Liver (tissue), 9 donors: Measurements from ENCODE around the gene PEBP1. TPM values are rescaled to one million over a fixed set of nuclear protein-coding genes. Genes with fewer than 3 reads are reported as not detected.

Source experiments
- DNase-seq: peaks from one replicate; pipeline ENCODE4 v3.0.0-alpha.2; 2017; ENCODE audit warnings: low spot score
- H3K27ac ChIP-seq, 2 donors: one replicate each; pipeline ENCODE4 v1.7.0; 2013; ENCODE audit warnings: inconsistent platforms in 2 of 2, low read length in 2 of 2, control low read depth in 1 of 2, low read depth in 1 of 2, mild to moderate bottlenecking in 1 of 2
- H3K27me3 ChIP-seq, 4 donors: one replicate each; pipeline versions ENCODE4 v1.6.1 to v1.7.0; 2013; ENCODE audit warnings: low read length in 3 of 4, inconsistent platforms in 1 of 4, mild to moderate bottlenecking in 1 of 4, moderate library complexity in 1 of 4; ENCODE audit not compliant: control insufficient read depth in 4 of 4, insufficient read depth in 4 of 4
- H3K36me3 ChIP-seq, 4 donors: one replicate each; pipeline versions ENCODE4 v1.6.1 to v1.7.0; 2013; ENCODE audit warnings: low read length in 3 of 4, mild to moderate bottlenecking in 3 of 4, low read depth in 1 of 4, moderate library complexity in 1 of 4; ENCODE audit not compliant: control insufficient read depth in 4 of 4, insufficient read depth in 3 of 4
- H3K4me1 ChIP-seq, 4 donors: one replicate each; pipeline versions ENCODE4 v1.6.1 to v1.7.0; 2013; ENCODE audit warnings: low read length in 3 of 4, mild to moderate bottlenecking in 3 of 4, moderate library complexity in 1 of 4; ENCODE audit not compliant: control insufficient read depth in 4 of 4, insufficient read depth in 4 of 4
- H3K4me3 ChIP-seq, 3 donors: one replicate each; pipeline versions ENCODE4 v1.6.1 to v1.7.0; 2013; ENCODE audit warnings: low read length in 3 of 3, control low read depth in 1 of 3, low read depth in 1 of 3, mild to moderate bottlenecking in 1 of 3
- H3K9ac ChIP-seq, 2 donors: one replicate each; pipeline ENCODE4 v1.7.0; 2013; ENCODE audit warnings: low read length in 2 of 2, mild to moderate bottlenecking in 2 of 2, moderate library complexity in 2 of 2, control low read depth in 1 of 2, low read depth in 1 of 2
- H3K9me3 ChIP-seq, 4 donors: one replicate each; pipeline versions ENCODE4 v1.6.1 to v1.7.0; 2013; ENCODE audit warnings: low read length in 3 of 4; ENCODE audit not compliant: control insufficient read depth in 4 of 4
- EGR1 ChIP-seq, 2 donors: IDR thresholded peaks; 2 replicates each; pipeline ENCODE4 v1.6.1; 2016 to 2018; ENCODE audit warnings: antibody characterized with exemption in 2 of 2, low read depth in 2 of 2
- FOXA1 ChIP-seq: IDR thresholded peaks from 2 replicates; pipeline ENCODE4 v1.6.1; 2016; ENCODE audit warnings: antibody characterized with exemption
- FOXA2 ChIP-seq: IDR thresholded peaks from 2 replicates; pipeline ENCODE4 v1.6.1; 2016; ENCODE audit warnings: antibody characterized with exemption
- GABPA ChIP-seq, 2 donors: IDR thresholded peaks in 1 of 2; conservative IDR thresholded peaks in 1 of 2; 2 replicates each; pipeline ENCODE4 v1.6.1; 2016; ENCODE audit warnings: antibody characterized with exemption in 2 of 2, mild to moderate bottlenecking in 1 of 2, moderate library complexity in 1 of 2
- HNF4A ChIP-seq, 2 donors: conservative IDR thresholded peaks; 2 replicates each; pipeline ENCODE4 v1.6.1; 2016; ENCODE audit warnings: antibody characterized with exemption in 2 of 2, mild to moderate bottlenecking in 2 of 2
- HNF4G ChIP-seq: IDR thresholded peaks from 2 replicates; pipeline ENCODE4 v1.6.1; 2016; ENCODE audit warnings: antibody characterized with exemption
- JUND ChIP-seq, 2 donors: IDR thresholded peaks; 2 replicates each; pipeline ENCODE4 v1.6.1; 2016; ENCODE audit warnings: antibody characterized with exemption in 2 of 2
- NR2F2 ChIP-seq: IDR thresholded peaks from 2 replicates; pipeline ENCODE4 v1.6.1; 2016; ENCODE audit warnings: antibody characterized with exemption
- RAD21 ChIP-seq, 2 donors: IDR thresholded peaks; 2 replicates each; pipeline ENCODE4 v1.6.1; 2016; ENCODE audit warnings: antibody characterized with exemption in 2 of 2, mild to moderate bottlenecking in 2 of 2
- RXRA ChIP-seq, 2 donors: IDR thresholded peaks; 2 replicates each; pipeline ENCODE4 v1.6.1; 2017 to 2018; ENCODE audit warnings: antibody characterized with exemption in 2 of 2, mild to moderate bottlenecking in 1 of 2
- SP1 ChIP-seq: IDR thresholded peaks from 2 replicates; pipeline ENCODE4 v1.6.1; 2018; ENCODE audit warnings: antibody characterized with exemption, mild to moderate bottlenecking
- TAF1 ChIP-seq: conservative IDR thresholded peaks from 2 replicates; pipeline ENCODE4 v1.6.1; 2016; ENCODE audit warnings: antibody characterized with exemption, mild to moderate bottlenecking
- YY1 ChIP-seq: IDR thresholded peaks from 2 replicates; pipeline ENCODE4 v1.6.1; 2016; ENCODE audit warnings: antibody characterized with exemption, mild to moderate bottlenecking
- WGBS: extraction: QIAGEN DNeasy Blood & Tissue Kit; methylation state at CpG from one replicate; pipeline ENCODE4 v1.1.7; 2013; 5-methylcytosine and 5-hydroxymethylcytosine counted together
- polyA plus RNA-seq, 2 donors: library from polyadenylated mRNA; stranded (reverse) in 1 of 2; unstranded in 1 of 2; fragments of 200-250 nt in 1 of 2; fragments of >200 nt in 1 of 2; fragmentation: Nextera tagmentation in 1 of 2; extraction: Ambion mirVana in 1 of 2; gene quantifications; one replicate each; pipeline versions ENCODE4 v1.2.1 to v1.2.3, GENCODE V29; 2013 to 2015
- total RNA-seq, 2 donors: library from RNA; depleted of rRNA; stranded (reverse); fragments of >200 nt; gene quantifications; one replicate each; pipeline ENCODE4 v1.2.3, GENCODE V29; 2014
- TF ChIP-seq, protein P1 (sequence below): fragments of 150-350 bp; IDR thresholded peaks from 2 replicates; pipeline ENCODE4 v1.5.1; 2017; ENCODE audit warnings: improper control_type of control experiment, low read depth, low read length; ENCODE audit not compliant: missing input control
- TF ChIP-seq, protein P2 (sequence below): IDR thresholded peaks from 2 replicates; pipeline ENCODE4 v1.6.1; 2016; ENCODE audit warnings: antibody characterized with exemption
- TF ChIP-seq, protein P3 (sequence below): IDR thresholded peaks from 2 replicates; pipeline ENCODE4 v1.6.1; 2016; ENCODE audit warnings: antibody characterized with exemption
- TF ChIP-seq, protein P4 (sequence below): IDR thresholded peaks from 2 replicates; pipeline ENCODE4 v1.6.1; 2016; ENCODE audit warnings: antibody characterized with exemption
- TF ChIP-seq, protein P5 (sequence below): IDR thresholded peaks from 2 replicates; pipeline ENCODE4 v1.6.1; 2016; ENCODE audit warnings: antibody characterized with exemption, mild to moderate bottlenecking
- donor health status: healthy.
- donor health status: healthy.
- donor health status: healthy.
- donor health status: healthy.
- donor health status: healthy.

The PEBP1 gene
- 100 to 1,000 TPM; 478 to 546 TPM for total RNA-seq
- 1,000 to 10,000 TPM in 1 of 2 donors, 100 to 1,000 TPM in 1; 724 to 1,937 TPM for polyA plus RNA-seq

DNA sequence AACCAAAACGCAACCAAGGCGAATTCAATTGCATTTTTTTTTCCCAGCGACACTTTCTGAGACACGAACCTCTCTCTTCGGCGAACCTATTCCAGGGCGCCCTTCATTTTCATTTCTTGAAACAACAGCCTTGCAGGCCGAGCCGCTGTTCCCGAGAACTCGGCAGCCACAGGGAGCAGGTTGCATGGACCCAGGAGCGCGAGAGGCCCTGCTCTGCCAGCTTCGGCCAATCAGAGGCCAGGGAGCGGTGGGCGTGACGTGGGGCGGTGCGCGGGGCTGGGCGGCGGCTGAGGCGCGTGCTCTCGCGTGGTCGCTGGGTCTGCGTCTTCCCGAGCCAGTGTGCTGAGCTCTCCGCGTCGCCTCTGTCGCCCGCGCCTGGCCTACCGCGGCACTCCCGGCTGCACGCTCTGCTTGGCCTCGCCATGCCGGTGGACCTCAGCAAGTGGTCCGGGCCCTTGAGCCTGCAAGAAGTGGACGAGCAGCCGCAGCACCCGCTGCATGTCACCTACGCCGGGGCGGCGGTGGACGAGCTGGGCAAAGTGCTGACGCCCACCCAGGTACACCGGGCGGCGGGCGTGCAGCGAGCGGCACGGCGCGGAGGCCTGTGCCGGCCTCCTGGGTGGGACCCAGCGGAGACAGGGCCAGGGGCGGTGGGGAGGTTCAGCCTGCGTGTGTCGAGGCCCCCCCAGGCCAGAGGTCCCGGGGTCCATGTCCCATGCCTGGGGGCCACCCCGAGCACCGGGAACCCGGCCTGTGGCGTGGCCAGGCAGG lies at the start of gene PEBP1:
Gene PEBP1 (plus strand): TSS at position 337 of the 771 bp plus-strand sequence. CDS start 86 bp downstream, at position 423.
- Histone ChIP-seq H3K4me1 (peaks cover 3 to 49% (median 33%) of the 10 kb centered on the region in 4 donors), H3K9me3 (no peaks in the 10 kb centered on the region), H3K27ac (peak within 1 kb of the TSS; percentile 90 to 96), H3K27me3 (no peaks in the 10 kb centered on the region), H3K4me3 (peak within 1 kb of the TSS; percentile 73 to 96 (median 81)), H3K9ac (peak within 1 kb of the TSS; percentile 87 to 95), H3K36me3 (peaks cover 1 to 17% (median 13%) of the 10 kb centered on the region in 4 donors)
- TF ChIP-seq, protein P1, sequence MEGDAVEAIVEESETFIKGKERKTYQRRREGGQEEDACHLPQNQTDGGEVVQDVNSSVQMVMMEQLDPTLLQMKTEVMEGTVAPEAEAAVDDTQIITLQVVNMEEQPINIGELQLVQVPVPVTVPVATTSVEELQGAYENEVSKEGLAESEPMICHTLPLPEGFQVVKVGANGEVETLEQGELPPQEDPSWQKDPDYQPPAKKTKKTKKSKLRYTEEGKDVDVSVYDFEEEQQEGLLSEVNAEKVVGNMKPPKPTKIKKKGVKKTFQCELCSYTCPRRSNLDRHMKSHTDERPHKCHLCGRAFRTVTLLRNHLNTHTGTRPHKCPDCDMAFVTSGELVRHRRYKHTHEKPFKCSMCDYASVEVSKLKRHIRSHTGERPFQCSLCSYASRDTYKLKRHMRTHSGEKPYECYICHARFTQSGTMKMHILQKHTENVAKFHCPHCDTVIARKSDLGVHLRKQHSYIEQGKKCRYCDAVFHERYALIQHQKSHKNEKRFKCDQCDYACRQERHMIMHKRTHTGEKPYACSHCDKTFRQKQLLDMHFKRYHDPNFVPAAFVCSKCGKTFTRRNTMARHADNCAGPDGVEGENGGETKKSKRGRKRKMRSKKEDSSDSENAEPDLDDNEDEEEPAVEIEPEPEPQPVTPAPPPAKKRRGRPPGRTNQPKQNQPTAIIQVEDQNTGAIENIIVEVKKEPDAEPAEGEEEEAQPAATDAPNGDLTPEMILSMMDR, result no peak
- TF ChIP-seq RAD21 (IDR thresholded peaks at IDR 0.05) (peak in 1 of 2 donors; percentile 14), JUND (IDR thresholded peaks at IDR 0.05) (no peak), GABPA (IDR thresholded peaks at IDR 0.05 in 1 of 2, conservative IDR thresholded peaks at IDR 0.05 in 1 of 2) (no peak), RXRA (IDR thresholded peaks at IDR 0.05) (no peak), FOXA2 (no peak), FOXA1 (no peak), TAF1 (peak; percentile 82), NR2F2 (no peak), SP1 (peak; percentile 77), HNF4G (no peak), HNF4A (conservative IDR thresholded peaks at IDR 0.05) (peak; percentile 39 to 40), YY1 (peak; percentile 76), EGR1 (IDR thresholded peaks at IDR 0.05; ENCODE audit: low read depth in 2 of 2) (no peak)
- TF ChIP-seq, protein P2, sequence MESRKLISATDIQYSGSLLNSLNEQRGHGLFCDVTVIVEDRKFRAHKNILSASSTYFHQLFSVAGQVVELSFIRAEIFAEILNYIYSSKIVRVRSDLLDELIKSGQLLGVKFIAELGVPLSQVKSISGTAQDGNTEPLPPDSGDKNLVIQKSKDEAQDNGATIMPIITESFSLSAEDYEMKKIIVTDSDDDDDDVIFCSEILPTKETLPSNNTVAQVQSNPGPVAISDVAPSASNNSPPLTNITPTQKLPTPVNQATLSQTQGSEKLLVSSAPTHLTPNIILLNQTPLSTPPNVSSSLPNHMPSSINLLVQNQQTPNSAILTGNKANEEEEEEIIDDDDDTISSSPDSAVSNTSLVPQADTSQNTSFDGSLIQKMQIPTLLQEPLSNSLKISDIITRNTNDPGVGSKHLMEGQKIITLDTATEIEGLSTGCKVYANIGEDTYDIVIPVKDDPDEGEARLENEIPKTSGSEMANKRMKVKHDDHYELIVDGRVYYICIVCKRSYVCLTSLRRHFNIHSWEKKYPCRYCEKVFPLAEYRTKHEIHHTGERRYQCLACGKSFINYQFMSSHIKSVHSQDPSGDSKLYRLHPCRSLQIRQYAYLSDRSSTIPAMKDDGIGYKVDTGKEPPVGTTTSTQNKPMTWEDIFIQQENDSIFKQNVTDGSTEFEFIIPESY, result no peak
- TF ChIP-seq, protein P3, sequence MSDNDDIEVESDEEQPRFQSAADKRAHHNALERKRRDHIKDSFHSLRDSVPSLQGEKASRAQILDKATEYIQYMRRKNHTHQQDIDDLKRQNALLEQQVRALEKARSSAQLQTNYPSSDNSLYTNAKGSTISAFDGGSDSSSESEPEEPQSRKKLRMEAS, result no peak
- TF ChIP-seq, protein P4, sequence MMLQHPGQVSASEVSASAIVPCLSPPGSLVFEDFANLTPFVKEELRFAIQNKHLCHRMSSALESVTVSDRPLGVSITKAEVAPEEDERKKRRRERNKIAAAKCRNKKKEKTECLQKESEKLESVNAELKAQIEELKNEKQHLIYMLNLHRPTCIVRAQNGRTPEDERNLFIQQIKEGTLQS, result no peak
- TF ChIP-seq, protein P5, sequence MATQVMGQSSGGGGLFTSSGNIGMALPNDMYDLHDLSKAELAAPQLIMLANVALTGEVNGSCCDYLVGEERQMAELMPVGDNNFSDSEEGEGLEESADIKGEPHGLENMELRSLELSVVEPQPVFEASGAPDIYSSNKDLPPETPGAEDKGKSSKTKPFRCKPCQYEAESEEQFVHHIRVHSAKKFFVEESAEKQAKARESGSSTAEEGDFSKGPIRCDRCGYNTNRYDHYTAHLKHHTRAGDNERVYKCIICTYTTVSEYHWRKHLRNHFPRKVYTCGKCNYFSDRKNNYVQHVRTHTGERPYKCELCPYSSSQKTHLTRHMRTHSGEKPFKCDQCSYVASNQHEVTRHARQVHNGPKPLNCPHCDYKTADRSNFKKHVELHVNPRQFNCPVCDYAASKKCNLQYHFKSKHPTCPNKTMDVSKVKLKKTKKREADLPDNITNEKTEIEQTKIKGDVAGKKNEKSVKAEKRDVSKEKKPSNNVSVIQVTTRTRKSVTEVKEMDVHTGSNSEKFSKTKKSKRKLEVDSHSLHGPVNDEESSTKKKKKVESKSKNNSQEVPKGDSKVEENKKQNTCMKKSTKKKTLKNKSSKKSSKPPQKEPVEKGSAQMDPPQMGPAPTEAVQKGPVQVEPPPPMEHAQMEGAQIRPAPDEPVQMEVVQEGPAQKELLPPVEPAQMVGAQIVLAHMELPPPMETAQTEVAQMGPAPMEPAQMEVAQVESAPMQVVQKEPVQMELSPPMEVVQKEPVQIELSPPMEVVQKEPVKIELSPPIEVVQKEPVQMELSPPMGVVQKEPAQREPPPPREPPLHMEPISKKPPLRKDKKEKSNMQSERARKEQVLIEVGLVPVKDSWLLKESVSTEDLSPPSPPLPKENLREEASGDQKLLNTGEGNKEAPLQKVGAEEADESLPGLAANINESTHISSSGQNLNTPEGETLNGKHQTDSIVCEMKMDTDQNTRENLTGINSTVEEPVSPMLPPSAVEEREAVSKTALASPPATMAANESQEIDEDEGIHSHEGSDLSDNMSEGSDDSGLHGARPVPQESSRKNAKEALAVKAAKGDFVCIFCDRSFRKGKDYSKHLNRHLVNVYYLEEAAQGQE, result peak; percentile 68
- DNase-seq, result peak; percentile 93
- WGBS, result under 1% methylated on average over 70 of the region's 70 CpGs
